HL-60/S4 (cell line): Measurements from ENCODE around the gene FKBP7.
"Not testable (repeated sequence)": the region's sequence is repeated elsewhere in the genome, so short reads cannot be mapped to it uniquely, and the experiment has no call there.

Experiments used
- in situ Hi-C: fragments of 300-500 bp; cut with MboI; formaldehyde crosslinking; loops from 2 replicates; pipeline ENCODE4 v1.14.3; 2022; ENCODE audit warnings: low sequenced_read_pairs

FKBP7 gene

GRCh38 chr2:178450524-178450773, 28.0 kb downstream of the FKBP7 start:
- in situ Hi-C loops: no loop called here

GRCh38 chr2:178449700-178450523, 28.5 kb downstream of the FKBP7 start:
- in situ Hi-C loops: no loop called here

- in situ Hi-C loops: no loop called here
Observed at GRCh38 chr2:178448968-178449661, 29.3 kb downstream of the FKBP7 start.

- in situ Hi-C loops: no loop called here
Observed at GRCh38 chr2:178441426-178441825, 37.0 kb downstream of the FKBP7 start.

GRCh38 chr2:178436662-178437061, 41.7 kb downstream of the FKBP7 start:
- in situ Hi-C loops: no loop called here

- in situ Hi-C loops: no loop called here
Observed at GRCh38 chr2:178429336-178429735, 49.1 kb downstream of the FKBP7 start.

GRCh38 chr2:178428396-178428806, 50.0 kb downstream of the FKBP7 start:
- in situ Hi-C loops: no loop called here

GRCh38 chr2:178427458-178427857, 50.9 kb downstream of the FKBP7 start:
- in situ Hi-C loops: no loop called here

- in situ Hi-C loops: no loop called here
Observed at GRCh38 chr2:178426388-178426787, 52.0 kb downstream of the FKBP7 start.

GRCh38 chr2:178425255-178425827, 53.1 kb downstream of the FKBP7 start:
- in situ Hi-C loops: no loop called here

- in situ Hi-C loops: not testable (repeated sequence)
Observed at GRCh38 chr2:178423746-178424145, 54.7 kb downstream of the FKBP7 start.

- in situ Hi-C loops: no loop called here
Observed at GRCh38 chr2:178422097-178422496, 56.3 kb downstream of the FKBP7 start.

- in situ Hi-C loops: no loop called here
Observed at GRCh38 chr2:178420463-178420999, 57.9 kb downstream of the FKBP7 start.

GRCh38 chr2:178419123-178419522, 59.3 kb downstream of the FKBP7 start:
- in situ Hi-C loops: no loop called here

- in situ Hi-C loops: no loop called here
Observed at GRCh38 chr2:178418426-178418825, 60.0 kb downstream of the FKBP7 start.

- in situ Hi-C loops: no loop called here
Observed at GRCh38 chr2:178417916-178418315, 60.5 kb downstream of the FKBP7 start.

GRCh38 chr2:178415979-178416378, 62.4 kb downstream of the FKBP7 start:
- in situ Hi-C loops: no loop called here

- in situ Hi-C loops: no loop called here
Observed at GRCh38 chr2:178414266-178415247, 63.8 kb downstream of the FKBP7 start.
